Measurements from ENCODE around the gene SMIM14. TPM values are rescaled to one million over a fixed set of nuclear protein-coding genes. Genes with fewer than 3 reads are reported as not detected.

The SMIM14 gene
- total and polyA plus RNA-seq, 2 of the 8 experiments (the other 6 are each of a cell fraction or from before 2014, with no cell fraction given): 29.1 to 31.0 TPM

DNA sequence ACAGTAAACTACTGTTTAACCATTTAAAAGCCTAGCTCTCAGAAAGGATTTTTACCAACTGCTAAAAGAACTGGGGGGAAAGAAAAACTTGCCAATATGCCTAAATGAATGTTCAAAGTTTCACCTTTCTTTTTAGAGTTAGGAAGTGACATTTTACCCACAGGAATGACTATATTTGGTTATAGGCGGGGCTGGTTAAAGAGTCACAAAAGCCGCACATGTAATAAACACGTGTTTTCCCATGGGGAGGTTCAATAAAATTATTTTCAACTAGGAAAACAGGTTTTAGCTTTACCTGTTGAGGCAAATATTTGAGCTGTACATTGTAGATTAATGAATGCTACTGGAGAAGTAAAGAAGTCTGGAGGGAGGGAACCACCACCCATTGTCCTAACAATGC is 69.9 kb downstream of the SMIM14 start:
- no peak for DNase-seq (ENCODE audit: low read depth in 1 of 2, low spot score in 2 of 2)
- Histone ChIP-seq H2BK5ac (ENCODE audit: low read depth, low read length) (no peak overlapping the region), H3K27me3 (replicated peaks in 1 of 4; ENCODE audit: control insufficient read depth in 3 of 4, extremely low read depth in 1 of 4, insufficient read depth in 3 of 4, low read length in 3 of 4) (no peaks in the 10 kb centered on the region), H3K27ac (ENCODE audit: low read depth, low read length) (no peak overlapping the region), H4K20me1 (replicated peaks in 1 of 2; ENCODE audit: control insufficient read depth in 1 of 2, insufficient read depth in 2 of 2, low read length in 2 of 2) (no peaks in the 10 kb centered on the region), H3K9me3 (ENCODE audit: insufficient read depth in 2 of 2, low read depth in 1 of 2, low read length in 1 of 2) (peaks cover 3 to 5% of the 10 kb centered on the region in 2 experiments; a peak in 1 of 4 replicates), H2AFZ (ENCODE audit: low read length) (no peak overlapping the region), H3K79me2 (ENCODE audit: control insufficient read depth in 1 of 2, insufficient read depth in 2 of 2, low read length in 2 of 2) (no peaks in the 10 kb centered on the region; a peak in 1 of 4 replicates), H3K56ac (replicated peaks; ENCODE audit: insufficient read length, low read depth, low read length) (no peak overlapping the region), H3K23me2 (ENCODE audit: low read depth, low read length) (no peaks in the 10 kb centered on the region), H2BK15ac (ENCODE audit: low read length) (no peak overlapping the region), H3K4me1 (replicated peaks in 1 of 4; ENCODE audit: control insufficient read depth in 3 of 4, insufficient read depth in 4 of 4, low read length in 3 of 4) (no peaks in the 10 kb centered on the region), H3K18ac (ENCODE audit: extremely low read depth, low read length) (no peak overlapping the region), H4K8ac (ENCODE audit: extremely low read depth, insufficient read depth, low read length) (no peak overlapping the region), H2AK5ac (ENCODE audit: low read depth, low read length) (no peak overlapping the region), H3K4ac (replicated peaks; ENCODE audit: insufficient read length, low read depth, low read length) (no peak overlapping the region), H3K79me1 (ENCODE audit: low read depth, low read length) (no peaks in the 10 kb centered on the region), H3K4me2 (ENCODE audit: insufficient read depth in 1 of 2, low read depth in 2 of 2, low read length in 2 of 2) (no peak overlapping the region), H4K91ac (replicated peaks; ENCODE audit: insufficient read length, low read length) (no peak overlapping the region), H3K36me3 (ENCODE audit: control insufficient read depth in 2 of 4, insufficient read depth in 4 of 4, low read length in 3 of 4) (peaks cover 0 to 14% (median 3%) of the 10 kb centered on the region in 4 experiments; a peak in 3 of 8 replicates), H2BK20ac (ENCODE audit: low read length) (no peak overlapping the region), H2BK120ac (replicated peaks; ENCODE audit: low read depth, low read length) (no peak overlapping the region), H4K5ac (ENCODE audit: insufficient read length, low read depth, low read length) (no peak overlapping the region), H3K9ac (replicated peaks in 1 of 4; ENCODE audit: extremely low read depth in 1 of 4, low read depth in 3 of 4, low read length in 3 of 4) (no peak overlapping the region), H2BK12ac (ENCODE audit: low read depth, low read length) (no peak overlapping the region), H3K4me3 (ENCODE audit: extremely low read depth in 1 of 4, insufficient read depth in 2 of 4, low read depth in 3 of 4, low read length in 4 of 4) (no peak overlapping the region), H3K23ac (ENCODE audit: insufficient read length) (no peak overlapping the region), H3K14ac (ENCODE audit: insufficient read length) (no peak overlapping the region)
- 86% methylated on average over 3 of the region's 3 CpGs; no CpG with 5 or more reads in 1 of the 2 experiments for WGBS, 2 experiments (ENCODE audit: extremely low coverage in 1 of 2, insufficient coverage in 1 of 2, insufficient read length in 1 of 2, insufficient replicate concordance in 2 of 2, low coverage in 1 of 2, low lambda C conversion rate in 2 of 2, missing lambda C conversion rate in 1 of 2)
- TF ChIP-seq RXRA (IDR thresholded peaks at IDR 0.05; ENCODE audit: insufficient read depth, low read depth, low read length) (no peak), RNF2 (IDR thresholded peaks at IDR 0.05; ENCODE audit: borderline replicate concordance, low read depth, low read length, missing control alignments, poor library complexity, severe bottlenecking) (no peak), SAP30 (IDR thresholded peaks at IDR 0.05; ENCODE audit: insufficient read depth, insufficient replicate concordance, low read length) (no peak), SIX5 (IDR thresholded peaks at IDR 0.05; ENCODE audit: low read depth, low read length) (no peak), CEBPB (IDR thresholded peaks at IDR 0.05; ENCODE audit: low read depth, low read length) (no peak), KDM4A (IDR thresholded peaks at IDR 0.05; ENCODE audit: low read depth, low read length, severe bottlenecking) (no peak), RBBP5 (IDR thresholded peaks at IDR 0.05; ENCODE audit: borderline replicate concordance, low read depth, low read length) (no peak)
- FAIRE-seq: no peak
- POLR2A ChIA-PET (ENCODE audit: partially characterized antibody): no interaction called here
- CTCF ChIA-PET (ENCODE audit: partially characterized antibody): interaction anchor here (0.6 to 1.0 kb wide), 3 partner anchors 30 to 100 kb away, joined by 3 read pairs; no protein-coding TSS in a partner anchor
